ENCODE data around the gene KLHL35.
A peak's percentile ranks its signal among the peaks of the same experiment; 100 is the strongest.

The KLHL35 gene

GRCh38 chr11:75468534-75469340 lies 35.7 kb upstream of the KLHL35 start:
- no peak for DNase-seq

DNA sequence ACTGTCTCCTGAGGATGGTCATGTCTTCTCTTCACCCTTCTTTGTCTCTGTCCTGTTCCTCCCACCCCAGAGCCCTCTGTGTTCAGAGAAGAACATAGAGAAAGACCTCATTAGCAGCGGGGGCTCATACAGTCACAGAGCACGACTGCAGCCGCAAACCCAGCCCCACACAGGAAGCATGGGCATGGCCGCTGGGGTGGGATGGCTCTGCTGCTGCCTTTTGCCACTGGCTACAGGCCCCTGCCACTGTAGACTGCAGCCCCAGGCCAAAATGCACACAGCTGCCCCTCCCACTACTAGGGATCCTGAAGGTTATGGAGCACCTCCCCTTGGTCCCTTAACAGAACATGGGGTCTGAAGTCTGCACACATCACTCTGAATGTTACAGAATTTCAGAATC lies 34.9 kb upstream of the KLHL35 start:
- DNase-seq, result no peak

DNA sequence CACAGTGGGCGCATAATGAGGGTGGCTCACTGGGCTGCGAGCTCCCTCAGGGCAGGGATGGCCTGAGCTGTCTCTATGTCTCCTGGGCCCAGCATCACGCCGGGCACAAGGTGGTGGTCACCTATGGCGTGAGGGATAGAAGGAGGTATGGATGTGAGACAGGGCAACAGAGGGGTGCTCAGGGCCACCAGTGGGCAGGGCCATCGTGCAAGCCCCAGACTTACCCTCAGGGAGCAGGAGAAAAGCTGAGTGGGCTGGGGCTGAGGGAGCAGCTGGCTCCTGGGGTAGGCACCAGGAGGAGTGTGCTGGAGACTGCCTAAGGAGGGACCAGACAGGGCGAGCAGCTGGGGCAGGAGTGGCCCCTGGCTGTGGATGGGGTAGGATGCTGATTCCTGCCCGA lies 34.3 kb upstream of the KLHL35 start:
- DNase-seq, result no peak

GRCh38 chr11:75465701-75466531 lies 32.9 kb upstream of the KLHL35 start:
- DNase-seq, result no peak

GRCh38 chr11:75463106-75463774 lies 30.2 kb upstream of the KLHL35 start:
- no peak for DNase-seq

DNA sequence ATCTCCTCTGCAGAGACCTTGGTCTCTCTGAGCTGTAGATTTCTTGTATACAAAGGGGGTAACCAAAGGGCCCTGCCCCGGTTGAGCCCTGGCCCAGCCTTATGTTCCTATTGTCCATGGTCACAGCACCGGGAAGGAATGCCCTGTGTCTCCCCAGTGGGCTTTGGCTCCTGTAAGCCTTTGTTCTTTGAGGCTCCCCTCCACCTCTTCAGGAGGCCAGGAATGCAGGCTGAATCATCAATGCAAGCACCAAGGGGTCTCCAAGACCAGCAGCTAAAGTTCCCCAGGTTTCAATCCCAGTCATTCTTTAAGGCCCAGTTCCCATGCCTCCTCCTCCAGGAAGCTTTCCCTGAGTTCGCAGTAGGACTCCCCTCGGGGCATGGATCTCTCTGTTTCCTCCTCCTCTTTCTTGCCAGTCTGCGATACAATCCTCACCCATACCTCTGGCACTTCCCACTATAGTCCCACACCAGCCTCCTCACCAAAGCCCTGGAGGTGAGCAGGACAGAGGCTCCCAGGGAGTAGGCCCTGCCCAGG lies 29.2 kb upstream of the KLHL35 start:
- DNase-seq, result no peak

DNA sequence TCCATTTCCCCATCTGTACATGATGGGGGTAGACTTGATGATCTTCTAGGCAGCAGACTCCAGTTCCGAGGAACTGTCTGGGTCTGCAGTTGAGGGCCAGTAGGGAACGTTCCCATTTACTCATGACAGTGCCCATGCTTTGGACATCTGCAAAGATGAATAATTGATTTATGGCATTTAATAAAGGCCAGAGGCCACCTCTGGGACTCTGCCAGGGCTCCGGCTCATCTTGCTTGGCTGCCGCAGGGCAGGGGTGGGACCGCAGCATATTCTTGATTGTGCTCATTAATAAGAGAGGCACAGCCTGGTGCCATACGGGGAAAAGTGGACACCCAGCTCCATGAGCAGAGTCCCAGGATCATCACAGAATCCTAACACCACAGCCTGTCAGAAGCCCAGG lies 28.1 kb upstream of the KLHL35 start:
- DNase-seq, result no peak

- no peak for DNase-seq
Observed at GRCh38 chr11:75456596-75457183, 23.7 kb upstream of the KLHL35 start.

GRCh38 chr11:75454987-75455386 lies 22.0 kb upstream of the KLHL35 start:
- DNase-seq, result no peak

- no peak for DNase-seq
Observed at GRCh38 chr11:75453916-75454655, 21.1 kb upstream of the KLHL35 start.

DNA sequence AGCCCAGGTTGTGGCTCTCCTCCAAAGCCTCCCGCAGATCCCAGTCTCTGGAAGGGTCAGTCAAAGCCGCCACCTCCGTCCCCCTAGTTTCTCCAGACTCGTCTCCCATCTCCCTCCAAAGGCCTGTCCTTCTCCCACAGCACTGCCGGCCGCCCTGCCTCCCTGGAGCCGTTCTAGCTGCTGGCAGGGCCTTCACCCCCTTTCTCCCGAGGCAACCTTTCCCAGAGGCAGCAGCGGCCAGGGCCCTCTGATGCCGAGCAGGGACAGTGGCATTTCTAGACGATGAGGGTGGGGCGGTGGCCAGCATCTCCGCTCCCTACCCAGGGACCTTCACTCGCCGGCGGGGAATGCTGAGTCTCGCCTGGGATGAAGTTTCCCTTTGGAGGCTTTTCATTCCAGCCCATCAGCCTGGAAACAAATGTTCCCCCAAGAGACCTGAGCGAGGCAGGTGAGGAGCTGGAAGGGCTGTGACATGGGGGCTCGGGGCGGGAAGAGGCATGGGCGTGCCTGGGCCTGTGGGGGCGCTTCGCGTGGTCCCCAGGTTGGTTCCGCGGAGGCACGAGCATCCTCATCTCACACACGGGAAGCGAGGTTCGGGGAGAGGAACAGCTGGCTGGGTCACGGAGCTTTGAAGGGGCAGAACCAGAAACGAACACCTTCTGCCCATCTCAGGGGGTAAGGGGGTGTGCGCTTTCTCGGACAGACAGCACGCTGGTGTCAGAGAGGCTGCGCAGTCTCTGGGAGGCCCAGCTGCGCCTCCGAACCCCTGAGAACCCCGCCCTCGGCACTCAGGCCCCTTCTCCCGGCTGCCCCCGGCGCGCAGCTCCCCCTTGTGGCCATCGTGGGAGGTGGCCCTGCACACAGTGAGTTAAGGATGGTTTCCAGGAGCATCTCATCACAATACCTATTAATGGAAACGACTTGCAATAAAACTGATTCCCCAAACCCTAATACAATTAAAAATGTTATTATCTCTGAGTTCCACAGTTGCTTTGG lies 18.1 kb upstream of the KLHL35 start:
- DNase-seq, result peak; percentile 84

DNA sequence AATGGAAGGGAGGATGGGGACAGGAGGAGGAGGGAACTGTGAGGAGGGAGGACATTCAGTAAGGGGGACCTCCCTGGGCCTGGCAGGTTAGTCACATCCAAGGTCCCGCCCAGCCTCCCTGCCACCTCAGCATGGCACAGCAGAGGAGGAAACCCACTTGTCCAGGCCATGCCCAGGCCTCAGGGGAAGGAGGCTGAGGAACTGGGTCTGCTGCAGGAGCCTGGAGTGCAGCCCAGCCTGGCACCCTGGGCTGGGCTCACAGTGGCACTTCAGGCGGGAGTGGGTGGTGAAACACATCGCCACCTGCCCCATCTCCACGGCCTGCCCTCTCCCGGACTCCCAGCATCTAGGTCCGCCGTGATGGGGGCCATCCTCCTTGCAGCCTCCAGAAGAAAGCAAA lies 17.2 kb upstream of the KLHL35 start:
- no peak for DNase-seq

- DNase-seq, result no peak
Observed at GRCh38 chr11:75449776-75450175, 16.8 kb upstream of the KLHL35 start.

- no peak for DNase-seq
Observed at GRCh38 chr11:75449271-75449670, 16.3 kb upstream of the KLHL35 start.

GRCh38 chr11:75447415-75447814 lies 14.4 kb upstream of the KLHL35 start:
- no peak for DNase-seq

- peak; percentile 91 for DNase-seq
Observed at GRCh38 chr11:75445315-75445953, 12.4 kb upstream of the KLHL35 start.

- DNase-seq, result no peak
Observed at GRCh38 chr11:75443043-75443442, 10.0 kb upstream of the KLHL35 start.

DNA sequence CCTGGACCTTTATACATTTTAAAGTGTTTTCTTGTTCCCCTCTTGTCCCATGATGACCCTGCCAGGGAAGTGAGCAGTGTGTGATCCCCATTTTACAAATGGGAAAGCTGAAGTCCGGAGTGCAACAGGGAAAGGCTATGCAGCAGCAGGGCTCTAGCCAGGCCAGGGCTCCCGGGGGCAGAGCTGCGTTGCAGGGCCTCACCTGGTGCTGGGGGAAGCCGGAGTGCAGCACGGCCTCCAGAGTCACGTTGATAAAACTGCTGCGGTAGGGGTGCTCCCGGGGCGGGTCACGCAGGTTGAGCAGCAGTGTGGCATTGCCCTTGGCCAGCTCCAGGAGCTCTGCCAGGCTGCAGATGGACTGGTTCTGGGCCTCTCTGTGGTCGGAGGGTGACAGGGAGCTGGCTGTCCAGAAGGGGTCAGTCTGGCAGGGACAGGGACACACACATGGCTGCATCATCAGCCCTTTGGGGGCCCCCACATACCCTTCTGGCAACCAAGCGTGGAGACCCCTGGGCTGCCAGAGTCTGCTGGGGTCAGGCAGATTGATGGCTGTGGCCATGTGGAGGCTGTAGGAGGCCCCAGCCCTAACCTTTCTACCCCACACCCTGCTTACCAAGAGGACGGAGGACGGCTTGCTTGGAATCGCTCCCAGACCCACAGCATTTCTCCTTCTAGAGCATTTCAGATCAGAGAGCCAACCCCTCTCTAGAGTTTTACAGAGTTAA lies 9.3 kb upstream of the KLHL35 start:
- no peak for DNase-seq

GRCh38 chr11:75441804-75442132 lies 8.8 kb upstream of the KLHL35 start:
- DNase-seq, result no peak

All from activated CD8-positive, alpha-beta memory T cell treated with anti-CD3 and anti-CD28 coated beads, Interleukin-2, amount 50 U/mL, for 48 hours (primary cell).